NCI-H510A treated with DMSO at 0.1 percent for 48 hours (cell line): Measurements from ENCODE around the gene TFPI.

Experiments used
- DNase-seq: peaks from one replicate; lab custom pipeline; 2025; lab: John Stamatoyannopoulos, UW

Gene TFPI

DNA sequence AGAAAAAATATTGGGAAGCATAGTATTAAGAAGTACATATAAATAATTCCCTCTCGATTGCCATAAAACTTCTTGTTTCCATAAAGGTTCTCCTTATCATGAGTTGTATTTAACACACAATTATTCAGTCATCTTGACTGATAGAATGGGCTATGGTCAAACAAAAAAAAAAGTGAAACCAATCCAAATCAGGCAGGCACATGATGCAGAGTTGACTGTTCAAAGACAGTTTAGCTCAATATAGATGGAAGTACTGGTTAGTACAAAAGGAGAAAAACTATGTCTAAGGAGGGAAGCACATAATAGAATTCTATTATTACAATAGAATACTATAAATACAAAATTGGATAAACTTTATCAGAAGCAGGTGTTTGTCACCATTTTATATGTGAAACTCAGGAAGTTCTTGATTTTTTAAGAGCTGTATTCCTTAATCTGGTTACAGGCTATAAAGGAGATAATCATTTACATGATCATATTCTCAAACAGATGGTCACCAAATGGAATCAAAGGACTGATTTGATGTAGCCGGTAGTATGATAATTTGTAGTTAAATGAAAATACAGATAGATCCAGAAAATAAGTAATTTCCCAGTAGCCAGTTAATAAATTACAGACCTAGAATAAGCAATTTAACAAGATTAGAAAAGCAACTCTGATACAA, 88.0 kb downstream of the TFPI start:
- DNase-seq, result no peak

DNA sequence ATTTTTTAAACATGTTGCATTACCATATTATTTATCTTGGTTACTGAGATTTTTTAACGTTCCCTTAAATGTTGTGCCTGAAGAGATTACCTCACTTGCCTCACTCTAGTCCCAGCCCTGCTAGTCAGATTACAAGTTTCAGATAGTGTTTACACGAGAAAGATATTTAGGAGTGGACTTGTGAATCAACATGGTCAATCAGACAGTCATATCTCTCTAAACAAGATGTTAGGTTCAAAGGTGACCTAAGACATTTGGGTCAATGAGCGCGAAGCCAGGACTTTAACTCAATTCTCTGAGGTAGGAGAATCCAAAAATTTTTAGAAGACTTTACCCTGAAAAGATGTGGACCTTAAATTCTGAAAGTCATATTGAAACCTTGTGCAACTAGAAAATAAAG, 91.4 kb downstream of the TFPI start:
- no peak for DNase-seq

DNA sequence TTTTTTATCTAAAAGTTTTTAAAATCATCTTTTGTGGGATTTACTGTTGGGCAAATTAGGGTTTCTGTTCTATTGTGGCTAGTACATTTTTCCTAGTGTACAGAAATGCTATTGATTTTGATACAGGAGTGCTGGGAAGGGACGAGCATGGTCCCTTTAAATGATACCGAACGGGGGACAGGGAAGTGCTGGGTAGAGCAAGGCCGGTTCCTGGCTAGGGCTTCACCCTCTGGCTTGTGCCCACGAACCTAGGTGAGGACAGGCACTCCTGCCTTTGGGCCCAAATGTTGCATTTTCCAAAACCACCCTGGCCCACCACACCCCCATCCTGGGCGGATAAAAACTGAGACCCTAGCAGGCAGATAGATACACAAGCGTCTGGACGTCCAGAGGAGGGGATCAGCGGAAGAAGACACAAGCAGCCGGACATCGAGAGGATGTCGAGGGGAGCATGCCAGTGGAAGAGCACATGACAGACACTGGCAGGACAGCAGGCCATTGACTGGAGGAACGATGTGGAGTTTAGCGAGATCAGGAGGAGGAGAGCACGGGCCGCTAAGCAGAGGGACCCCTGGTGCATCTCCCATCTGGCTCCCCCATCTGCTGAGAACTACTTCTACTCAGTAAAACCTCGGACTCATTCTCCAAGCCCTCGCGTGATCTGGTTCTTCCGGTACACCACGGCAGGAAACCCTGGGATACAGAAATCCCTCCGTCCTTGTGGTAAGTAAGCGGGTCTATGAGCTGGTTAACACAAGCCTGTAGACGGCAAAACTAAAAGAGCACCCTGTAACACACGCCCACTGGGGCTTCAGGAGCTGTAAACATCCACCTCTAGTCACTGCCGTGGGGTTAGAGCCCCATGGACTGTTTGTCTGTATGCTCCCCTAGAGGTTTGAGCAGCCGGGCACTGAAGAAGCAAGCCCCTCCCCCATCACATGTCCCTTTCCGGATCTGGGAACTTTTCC, 92.7 kb downstream of the TFPI start:
- DNase-seq, result no peak

DNA sequence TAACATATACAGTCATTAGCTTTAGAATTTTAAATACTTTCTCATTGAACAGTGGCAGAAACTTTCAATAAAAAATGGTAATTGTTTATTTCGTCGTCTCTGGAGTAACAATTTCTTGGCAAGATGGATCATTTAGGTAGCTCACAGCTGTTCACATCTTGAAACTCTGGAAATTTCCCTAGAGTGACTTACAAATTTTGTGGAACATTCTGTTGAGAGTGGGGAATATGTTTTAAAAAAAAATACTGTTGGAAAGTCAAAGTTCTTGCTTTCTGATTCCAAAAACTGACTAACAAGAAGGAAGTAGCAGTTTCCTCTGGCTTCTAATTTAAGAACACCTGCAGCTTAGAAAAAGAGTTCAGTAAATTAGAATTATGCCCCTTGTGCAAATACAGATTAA, 95.0 kb downstream of the TFPI start:
- no peak for DNase-seq

DNA sequence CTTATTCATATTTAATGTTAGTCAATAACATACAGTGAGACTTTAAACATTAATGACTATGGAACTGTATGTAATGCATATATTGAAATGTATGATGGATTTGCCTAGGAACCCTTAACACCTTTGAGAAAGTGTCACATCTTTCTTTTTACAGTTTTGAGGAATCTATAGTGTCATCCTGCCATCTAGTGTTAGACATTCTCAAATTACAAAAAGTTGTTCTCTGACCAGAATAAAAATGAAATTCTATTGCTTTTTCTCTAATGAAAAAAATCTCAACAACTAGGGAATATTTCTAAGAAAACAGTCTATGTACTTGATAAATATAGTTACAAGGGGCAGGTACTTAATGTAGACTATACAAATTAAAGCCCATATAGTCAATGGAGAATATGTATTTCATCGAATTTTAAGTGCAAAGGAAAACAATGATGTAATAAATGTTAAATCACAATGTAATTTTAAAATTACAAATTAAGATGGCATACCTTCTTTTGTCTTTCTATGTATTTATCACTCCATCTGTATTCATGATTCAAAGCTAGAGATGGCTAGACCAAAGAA, 101.1 kb downstream of the TFPI start:
- peak; percentile 63 for DNase-seq

DNA sequence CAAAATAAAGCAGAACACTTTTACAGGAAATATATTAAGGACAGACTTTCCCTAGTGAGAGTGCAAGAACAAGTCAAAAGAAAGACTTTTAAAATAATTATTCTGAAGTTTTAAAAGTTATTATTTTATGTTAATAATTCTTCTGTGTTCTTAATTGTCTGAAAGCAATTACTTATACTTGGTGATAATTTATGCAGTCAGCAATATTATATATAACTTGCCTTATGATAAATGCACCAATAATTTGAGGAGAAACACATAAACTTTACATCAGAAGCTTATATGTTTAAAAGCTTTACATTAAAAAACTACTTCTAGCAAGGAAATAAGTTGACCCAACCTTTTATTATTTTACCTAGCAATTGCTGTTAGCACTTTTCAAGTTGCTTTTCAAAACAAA, 102.7 kb downstream of the TFPI start:
- DNase-seq, result no peak

DNA sequence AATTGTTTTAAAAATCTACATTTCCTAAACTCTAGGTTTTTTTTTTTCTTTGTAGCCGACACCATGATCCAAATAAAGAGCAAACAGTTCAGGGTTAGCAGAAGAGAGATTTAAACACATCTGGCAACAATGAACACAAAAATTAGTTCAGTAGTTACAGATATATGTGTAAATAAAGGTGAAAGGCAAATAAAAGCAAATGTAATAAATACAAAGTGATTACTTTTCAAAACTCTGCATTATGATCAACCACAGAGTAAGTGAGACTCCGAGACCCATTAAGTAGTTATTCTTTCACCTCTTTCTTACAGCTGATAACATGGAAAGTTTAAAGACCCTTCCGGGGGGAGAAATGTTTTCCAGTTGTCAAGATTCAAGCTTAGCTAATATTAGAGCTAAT, 106.9 kb downstream of the TFPI start:
- DNase-seq, result no peak

DNA sequence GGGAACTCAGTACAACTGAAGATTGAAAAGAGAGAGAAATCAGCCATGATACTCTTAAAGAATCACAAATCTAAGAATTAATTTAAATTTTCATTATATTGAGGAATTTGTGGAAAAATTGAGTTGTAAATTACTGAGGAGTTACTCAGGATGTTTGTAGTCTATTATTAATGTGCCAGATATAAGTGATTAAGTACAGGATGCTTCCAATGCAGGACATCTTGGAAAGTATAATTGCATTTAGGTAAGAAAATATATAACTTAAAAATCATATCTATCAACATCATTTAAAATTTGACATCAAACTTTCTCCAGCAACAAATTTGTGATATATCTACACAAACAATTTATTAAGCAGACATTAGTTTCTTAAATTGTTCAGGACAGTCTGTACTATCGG, 107.5 kb downstream of the TFPI start:
- no peak for DNase-seq

DNA sequence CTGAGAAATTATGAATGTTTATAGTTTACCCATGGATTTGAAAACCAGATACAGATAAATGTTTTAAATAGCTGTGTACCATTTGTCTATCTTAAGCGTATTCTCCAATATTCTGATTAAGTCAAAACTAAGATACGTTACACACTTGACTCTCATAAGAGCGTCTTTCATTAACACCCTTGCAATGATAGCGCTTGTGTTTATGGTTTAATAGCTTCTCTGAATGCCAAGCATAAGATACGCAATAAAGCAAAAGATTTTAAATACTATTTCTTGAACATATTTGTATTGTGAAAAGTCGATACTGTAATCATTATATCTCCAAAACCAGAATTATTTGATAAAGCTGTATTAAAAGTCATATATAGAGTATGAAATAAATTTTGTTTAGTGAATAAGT, 109.2 kb downstream of the TFPI start:
- no peak for DNase-seq

DNA sequence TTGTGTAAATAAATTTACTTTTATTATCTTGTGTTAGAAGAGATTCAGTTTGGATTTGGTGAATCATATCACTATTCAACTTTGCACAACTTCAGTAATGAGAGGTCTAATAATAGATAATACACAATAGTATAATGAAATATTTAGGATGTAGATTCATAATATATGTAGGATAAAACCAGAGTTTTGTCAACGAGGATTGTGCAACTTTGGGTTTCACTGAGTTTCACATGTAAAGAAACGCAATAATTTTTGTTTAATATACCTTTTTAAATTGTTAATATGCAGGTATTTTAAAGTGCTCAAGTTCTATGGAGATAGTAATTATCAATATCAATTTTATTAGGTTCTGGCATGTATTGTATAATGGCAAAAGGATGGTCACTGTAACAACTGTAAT, 111.5 kb downstream of the TFPI start:
- no peak for DNase-seq

DNA sequence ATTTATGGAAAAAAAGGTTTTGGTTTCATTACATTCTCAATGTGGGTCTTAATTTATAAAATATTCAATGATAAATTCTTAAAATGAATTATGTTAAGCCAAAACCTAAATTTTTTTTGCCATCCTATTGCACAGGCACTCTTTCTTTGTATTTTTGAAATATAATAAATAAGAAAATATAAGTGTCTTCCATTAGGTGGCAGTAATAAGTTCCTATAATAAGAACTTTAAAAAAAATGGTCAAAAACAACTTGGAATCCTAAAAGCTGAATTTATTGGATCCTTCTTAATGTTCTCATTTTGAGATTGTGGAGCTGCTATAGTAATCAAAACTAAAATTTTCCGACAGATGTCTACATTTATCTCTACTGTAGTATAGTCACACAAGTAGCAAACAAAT, 111.9 kb downstream of the TFPI start:
- DNase-seq, result no peak

DNA sequence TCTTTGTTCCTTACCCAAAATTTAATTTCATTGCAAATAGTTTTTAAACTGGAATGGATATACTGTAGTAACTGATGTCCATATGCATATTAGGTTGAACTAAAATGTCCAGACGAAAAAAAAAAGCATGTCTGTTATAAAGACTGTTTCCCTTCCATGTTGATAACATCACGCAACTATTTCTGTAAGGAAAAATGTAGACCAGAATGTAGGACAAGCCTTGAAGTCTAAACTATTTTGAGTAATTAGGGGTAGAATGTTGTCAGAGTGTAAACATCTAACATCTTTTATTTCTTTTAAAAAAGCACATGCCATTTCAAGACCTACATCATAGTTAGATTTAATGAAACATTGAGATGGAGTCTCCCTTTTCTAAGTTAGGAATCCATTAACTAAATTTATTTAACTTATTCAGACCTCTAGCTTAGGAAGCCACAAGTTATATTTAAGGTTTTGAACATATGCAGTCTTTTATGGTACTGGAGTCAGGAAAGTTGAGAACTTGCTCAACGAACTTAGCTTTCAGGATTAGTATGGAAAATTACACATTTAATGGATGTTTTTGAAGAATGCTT, 114.0 kb downstream of the TFPI start:
- DNase-seq, result no peak

DNA sequence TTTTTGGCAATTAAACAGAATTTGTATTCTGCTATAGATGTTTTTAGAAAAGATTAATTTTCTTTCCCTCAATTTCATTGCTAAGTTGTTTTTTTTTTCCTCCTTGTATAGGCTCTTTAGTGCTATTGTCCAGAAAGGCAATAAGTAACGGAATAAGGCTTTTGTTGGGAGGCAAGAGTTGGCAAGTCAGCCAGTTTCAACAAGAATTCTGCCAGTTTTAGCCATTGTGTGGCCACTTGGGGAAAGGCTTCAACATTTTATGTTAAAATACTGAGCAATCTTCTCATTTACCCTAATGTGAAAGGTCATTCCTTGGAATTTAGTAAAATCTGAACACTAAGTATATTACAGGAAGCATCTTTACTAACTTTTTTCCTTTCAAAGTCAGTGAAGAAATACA, 115.8 kb downstream of the TFPI start:
- no peak for DNase-seq

DNA sequence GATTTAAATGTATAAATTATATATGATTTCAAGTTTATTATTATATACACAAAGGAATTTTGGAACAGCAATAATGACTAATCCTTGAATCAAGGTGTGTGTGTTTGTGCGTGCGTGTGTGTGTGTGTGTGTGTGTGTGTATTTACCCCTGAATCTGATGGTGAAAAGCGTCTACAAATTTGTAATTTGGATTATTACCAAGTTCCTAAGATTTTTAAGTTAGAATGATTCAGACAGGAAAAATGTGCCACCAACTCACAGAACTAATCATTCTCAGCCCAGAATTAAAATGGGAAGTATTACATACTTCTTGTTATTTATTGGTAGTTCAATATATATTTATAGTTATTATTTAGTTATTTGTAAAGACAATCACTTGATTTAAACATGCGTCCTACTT, 118.5 kb downstream of the TFPI start:
- DNase-seq, result no peak

DNA sequence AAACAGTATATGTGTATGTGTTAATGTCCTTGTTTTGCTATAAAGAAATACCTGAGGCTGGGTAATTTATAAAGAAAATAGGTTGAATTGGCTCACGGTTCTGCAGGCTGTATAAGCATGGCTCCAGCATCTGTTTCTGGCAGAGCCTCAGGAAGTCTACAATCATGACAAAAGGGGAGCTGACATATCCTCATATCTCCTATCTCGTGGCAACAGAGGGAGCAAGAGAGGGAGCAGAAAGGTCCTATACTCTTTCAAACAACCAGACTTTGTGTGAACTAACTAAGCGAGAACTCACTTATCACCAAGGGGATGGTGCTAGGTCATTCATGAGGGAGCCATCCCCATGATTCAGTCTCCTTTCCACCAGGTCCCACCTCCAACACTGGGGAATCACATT, 119.2 kb downstream of the TFPI start:
- DNase-seq, result no peak

DNA sequence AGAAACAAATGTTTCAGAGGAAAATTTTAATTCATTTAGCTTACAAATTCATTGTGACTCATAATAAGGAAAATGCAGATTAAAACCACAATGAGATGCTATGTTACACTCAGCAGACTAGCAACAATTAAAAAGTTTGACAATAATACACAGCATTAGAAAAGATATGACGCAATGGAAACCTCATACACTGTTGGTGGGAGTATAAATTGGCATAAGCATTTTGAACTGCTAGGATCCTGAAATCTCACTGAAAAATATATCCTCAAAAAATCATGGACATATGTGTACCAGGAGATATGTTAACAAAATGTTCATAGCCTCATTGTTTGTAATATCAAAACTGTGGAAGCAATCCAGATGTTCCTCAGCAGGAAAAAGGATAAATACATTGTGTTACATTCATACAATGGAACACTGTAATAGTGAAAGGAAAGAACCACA, 119.9 kb downstream of the TFPI start:
- DNase-seq, result no peak

DNA sequence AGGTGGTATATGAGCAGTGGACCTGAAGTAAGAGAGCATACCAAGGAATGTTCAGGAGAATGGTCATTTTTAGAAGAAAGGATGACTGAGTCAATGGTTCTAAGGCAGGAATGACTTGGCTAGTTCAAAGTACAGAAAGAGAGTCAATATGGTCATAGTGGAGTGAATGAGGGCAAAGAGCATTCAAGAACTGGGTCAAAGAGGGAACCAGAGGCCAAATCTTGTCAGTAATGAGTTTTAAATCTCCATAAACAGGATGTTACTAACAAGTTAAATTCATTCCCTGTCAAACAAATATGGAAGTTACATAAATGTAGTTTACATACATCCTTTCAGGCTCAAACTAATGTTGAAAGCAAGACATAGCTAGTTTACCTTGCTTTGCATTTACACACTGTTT, 122.3 kb downstream of the TFPI start:
- DNase-seq, result no peak

DNA sequence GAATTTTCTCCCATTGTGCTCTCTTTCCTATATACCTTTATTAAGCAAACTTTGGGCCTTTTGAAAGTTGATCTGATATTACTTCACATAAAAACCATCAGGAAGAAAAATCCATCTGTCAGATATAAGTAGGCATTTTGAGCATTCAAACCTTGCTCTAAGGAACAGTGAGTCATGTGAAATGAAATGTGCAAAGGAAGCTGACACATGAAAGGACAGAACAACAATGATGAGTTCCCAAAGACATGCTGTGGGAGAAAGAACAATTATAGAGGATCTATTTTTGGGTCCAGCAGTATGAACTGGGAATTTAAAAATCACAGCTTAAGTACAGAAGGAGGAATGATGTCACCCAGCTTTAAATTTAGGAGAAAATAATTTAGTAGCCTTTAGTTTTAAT, 124.2 kb downstream of the TFPI start:
- DNase-seq, result no peak

DNA sequence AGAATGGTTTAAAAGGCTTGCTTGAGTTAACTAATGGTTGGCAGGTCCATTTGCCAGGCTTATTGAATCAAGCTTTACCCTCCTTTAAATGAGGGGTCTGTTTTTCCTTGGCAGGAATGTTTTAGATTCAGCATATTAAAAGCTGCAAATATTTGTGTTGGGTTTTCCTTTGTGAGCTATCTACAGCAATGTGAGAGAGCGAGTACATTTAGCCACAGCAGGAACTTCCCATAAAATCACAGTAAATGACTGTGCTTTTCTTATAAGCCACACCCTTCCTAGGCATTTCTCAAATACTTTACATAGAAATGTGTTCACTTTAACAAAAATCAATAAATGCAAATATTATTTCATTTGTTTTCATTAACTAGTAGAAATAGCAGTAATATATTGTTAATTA, 130.1 kb downstream of the TFPI start:
- DNase-seq, result no peak

DNA sequence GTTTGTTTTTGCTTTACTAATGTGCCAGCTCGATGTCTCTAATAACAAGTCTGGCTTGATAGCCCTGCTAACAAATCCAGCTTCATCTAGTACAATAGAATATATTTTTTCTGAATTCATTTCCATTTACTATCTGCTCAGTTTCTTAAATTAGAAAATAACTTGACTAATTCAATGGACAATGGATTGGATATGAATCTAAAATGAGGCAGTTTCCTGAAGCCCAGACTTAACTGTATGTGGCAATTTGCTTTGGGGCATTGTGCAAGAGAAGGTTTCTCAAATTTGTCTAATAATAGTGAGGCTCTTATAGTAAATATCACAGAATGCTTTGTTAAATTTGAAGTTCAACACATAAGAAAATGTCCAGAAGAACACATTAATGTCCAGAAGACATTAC, 132.0 kb downstream of the TFPI start:
- DNase-seq, result no peak

DNA sequence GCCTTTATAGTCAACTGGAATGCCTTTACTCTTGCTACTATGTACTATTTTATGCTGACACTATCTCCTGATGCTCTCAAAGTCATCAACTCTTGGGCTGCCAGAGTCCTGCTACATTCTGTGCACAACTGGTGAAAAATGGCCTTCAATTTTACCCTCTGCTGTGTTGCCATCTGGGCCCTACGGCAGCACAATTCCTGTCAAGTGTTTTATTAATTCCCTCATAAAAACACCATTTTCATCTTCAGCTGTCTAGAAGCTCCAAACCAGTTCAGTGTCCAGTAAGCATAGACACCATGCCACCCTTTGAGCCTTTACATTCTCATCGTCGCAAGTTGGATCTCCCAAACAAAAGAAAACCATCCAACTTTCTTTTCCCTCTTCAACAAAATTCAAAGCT, 132.7 kb downstream of the TFPI start:
- DNase-seq, result no peak

DNA sequence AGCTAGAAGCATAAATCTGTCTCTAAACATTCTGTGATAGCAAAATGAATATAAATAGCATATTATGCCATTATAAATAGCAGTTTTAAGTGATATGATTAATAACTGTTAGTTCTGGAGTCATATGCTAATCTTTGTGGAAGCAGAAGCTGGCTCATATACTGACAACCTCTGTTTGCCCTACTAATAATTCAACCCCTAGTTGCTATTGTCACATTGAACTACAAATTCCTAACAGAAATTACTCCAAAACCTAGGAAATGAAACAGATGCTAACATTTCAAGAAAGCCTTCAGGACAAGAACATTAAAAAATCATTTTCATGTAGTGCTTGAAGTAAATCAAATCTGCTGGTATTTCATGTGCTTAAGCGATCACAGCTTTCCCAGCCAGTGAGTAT, 134.4 kb downstream of the TFPI start:
- no peak for DNase-seq

DNA sequence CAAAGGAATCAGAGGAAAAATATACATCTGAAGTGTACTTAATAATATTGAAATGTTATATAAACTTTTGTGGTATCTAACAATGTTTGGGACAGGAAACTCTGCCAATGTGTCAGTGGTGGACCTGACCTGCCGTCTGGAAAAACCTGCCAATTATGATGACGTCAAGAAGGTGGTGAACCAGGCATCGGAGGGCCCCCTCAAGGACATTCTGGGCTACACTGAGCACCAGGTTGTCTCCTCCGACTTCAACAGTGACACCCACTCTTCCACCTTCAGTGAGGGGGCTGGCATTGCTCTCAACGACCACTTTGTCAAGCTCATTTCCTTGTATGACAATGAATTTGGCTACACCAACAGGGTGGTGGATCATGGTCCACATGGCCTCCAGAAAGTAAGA, 138.8 kb downstream of the TFPI start:
- DNase-seq, result no peak
